K562 (cell line): ENCODE results near the gene E2F1. TPM values are rescaled to one million over a fixed set of nuclear protein-coding genes. Genes with fewer than 3 reads are reported as not detected.
A peak's percentile ranks its signal among the peaks of the same experiment; 100 is the strongest.

ENCODE experiments used
- ATF1 ChIP-seq, 2 experiments: fragments of 450-650 bp in 1 of 2; IDR thresholded peaks; 2 replicates each; pipeline ENCODE4 v1.6.1; 2016; ENCODE audit warnings: missing compliant biosample characterization in 1 of 2, missing genetic modification characterization in 1 of 2
- ATF7 ChIP-seq: fragments of 450-650 bp; IDR thresholded peaks from 2 replicates; pipeline ENCODE4 v1.7.1; 2014; ENCODE audit warnings: mild to moderate bottlenecking, moderate library complexity
- BRD4 ChIP-seq: fragments of 200-600 bp; sonication (generic); IDR thresholded peaks from 2 replicates; pipeline ENCODE4 v1.6.1; 2017; ENCODE audit warnings: inconsistent platforms
- CAMTA2 ChIP-seq: fragments of 250-450 bp; sonication (Bioruptor Pico); conservative IDR thresholded peaks from 2 replicates; pipeline ENCODE4 v1.5.1; 2022
- CHD2 ChIP-seq: IDR thresholded peaks from 2 replicates; pipeline ENCODE4 v1.6.1; 2011; ENCODE audit warnings: low read depth, low read length
- EHMT2 ChIP-seq: fragments of 450-650 bp; IDR thresholded peaks from 2 replicates; pipeline ENCODE4 v1.6.1; 2018; ENCODE audit warnings: antibody characterized with exemption
- ELF2 ChIP-seq: fragments of 250-450 bp; sonication (Bioruptor Pico); IDR thresholded peaks from 2 replicates; pipeline ENCODE4 v1.5.0; 2021; ENCODE audit warnings: mild to moderate bottlenecking
- EP400 ChIP-seq: fragments of 450-650 bp; IDR thresholded peaks from 2 replicates; pipeline ENCODE4 v1.6.1; 2017; ENCODE audit warnings: antibody characterized with exemption, mild to moderate bottlenecking, moderate library complexity
- FOXM1 ChIP-seq, 2 experiments: fragments of 450-650 bp in 1 of 2; sonication (generic) in 1 of 2; formaldehyde crosslinking in 1 of 2; IDR thresholded peaks; 2 replicates each; pipeline versions ENCODE4 v1.6.1 to v1.9.0; 2017 to 2022; ENCODE audit warnings: low read depth in 2 of 2, mild to moderate bottlenecking in 2 of 2, missing genetic modification reagents in 1 of 2, moderate library complexity in 1 of 2
- KLF1 ChIP-seq: fragments of 450-650 bp; IDR thresholded peaks from 2 replicates; pipeline ENCODE4 v1.6.1; 2016; ENCODE audit warnings: missing genetic modification characterization, missing compliant biosample characterization
- MTA1 ChIP-seq: fragments of 450-650 bp; IDR thresholded peaks from 2 replicates; pipeline ENCODE4 v1.6.1; 2017; ENCODE audit warnings: borderline replicate concordance
- NR2C1 ChIP-seq, 2 experiments: fragments of 450-650 bp; IDR thresholded peaks; 2 replicates each; pipeline ENCODE4 v1.6.1; 2017; ENCODE audit warnings: mild to moderate bottlenecking in 2 of 2, antibody characterized with exemption in 1 of 2, inconsistent platforms in 1 of 2, missing compliant biosample characterization in 1 of 2, missing genetic modification characterization in 1 of 2
- NRF1 ChIP-seq, 2 experiments: fragments of 450-650 bp; IDR thresholded peaks in 1 of 2; conservative IDR thresholded peaks in 1 of 2; 2 replicates each; pipeline ENCODE4 v1.6.1; 2014; ENCODE audit warnings: mild to moderate bottlenecking in 2 of 2
- PHF21A ChIP-seq: fragments of 450-650 bp; IDR thresholded peaks from 2 replicates; pipeline ENCODE4 v1.6.1; 2017; ENCODE audit warnings: low read depth, borderline replicate concordance
- PTBP1 ChIP-seq: fragments of 200-400 bp; formaldehyde crosslinking; IDR thresholded peaks from 2 replicates; pipeline ENCODE4 v1.6.1; 2017; ENCODE audit warnings: low read depth, low read length
- SIN3A ChIP-seq, 2 experiments: fragments of 150-350 bp in 1 of 2; IDR thresholded peaks; 2 replicates each; pipeline ENCODE4 v1.6.1; 2011 to 2016; ENCODE audit warnings: borderline replicate concordance in 2 of 2, low read depth in 2 of 2, low read length in 2 of 2, mild to moderate bottlenecking in 2 of 2, moderate library complexity in 2 of 2; ENCODE audit not compliant: control insufficient read depth in 1 of 2
- STAT6 ChIP-seq: sonication (generic); formaldehyde crosslinking; IDR thresholded peaks from 2 replicates; pipeline ENCODE4 v1.8.1; 2023; ENCODE audit warnings: mild to moderate bottlenecking, missing genetic modification reagents
- ZBTB12 ChIP-seq: fragments of 250-450 bp; sonication (Bioruptor Pico); IDR thresholded peaks from 2 replicates; pipeline ENCODE4 v1.4.0; 2020
- ZNF140 ChIP-seq: fragments of 250-450 bp; sonication (Bioruptor Pico); IDR thresholded peaks from 2 replicates; pipeline ENCODE4 v1.8.0; 2021; ENCODE audit warnings: moderate library complexity, mild to moderate bottlenecking, inconsistent platforms
- ZNF165 ChIP-seq: fragments of 250-450 bp; sonication (Bioruptor Pico); IDR thresholded peaks from 2 replicates; pipeline ENCODE4 v1.4.0; 2020; ENCODE audit warnings: borderline replicate concordance
- ZNF184 ChIP-seq: sonication (generic); formaldehyde crosslinking; IDR thresholded peaks from 2 replicates; pipeline ENCODE4 v1.5.0; 2020; ENCODE audit warnings: missing genetic modification reagents
- ZNF551 ChIP-seq: fragments of 250-450 bp; sonication (Bioruptor Pico); IDR thresholded peaks from 2 replicates; pipeline ENCODE4 v1.5.0; 2021; ENCODE audit warnings: mild to moderate bottlenecking, moderate library complexity
- ZNF639 ChIP-seq, 2 experiments: fragments of 200-800 bp in 1 of 2; sonication (Bioruptor generic) in 1 of 2; sonication (generic) in 1 of 2; formaldehyde crosslinking in 1 of 2; IDR thresholded peaks in 1 of 2; conservative IDR thresholded peaks in 1 of 2; 2 replicates each; pipeline versions ENCODE4 v1.5.0 to v1.6.1; 2016 to 2020; ENCODE audit warnings: missing compliant biosample characterization in 1 of 2, missing genetic modification characterization in 1 of 2, missing genetic modification reagents in 1 of 2
- polyA plus RNA-seq, 8 experiments: library from polyadenylated mRNA; depleted of rRNA in 4 of 8; stranded (reverse) in 5 of 8; unstranded in 3 of 8; fragments of >200 nt; fragmentation: Nextera tagmentation in 2 of 8; fragmentation: Illumina TruSeq in 1 of 8; extraction: Ambion mirVana in 2 of 8; extraction: Trizol in 1 of 8; gene quantifications; 2 replicates each; pipeline versions ENCODE4 v1.2.1 to v1.2.3, GENCODE V29; 2011 to 2014; ENCODE audit warnings: inconsistent platforms in 1 of 8, missing spikeins in 1 of 8
- total RNA-seq, 7 experiments: library from RNA; depleted of rRNA in 6 of 7; stranded (reverse); fragments of >200 nt in 6 of 7; fragmentation: Illumina TruSeq in 2 of 7; extraction: Trizol in 2 of 7; gene quantifications; 2 replicates each; pipeline versions ENCODE4 v1.2.1 to v1.2.3, GENCODE V29; 2011 to 2021; ENCODE audit warnings: low replicate concordance in 1 of 7

The E2F1 gene
- total and polyA plus RNA-seq, 9 of the 15 experiments (the other 6 are each of a cell fraction or from before 2014, with no cell fraction given): 0.14 to 30.6 (median 13.1) TPM

DNA sequence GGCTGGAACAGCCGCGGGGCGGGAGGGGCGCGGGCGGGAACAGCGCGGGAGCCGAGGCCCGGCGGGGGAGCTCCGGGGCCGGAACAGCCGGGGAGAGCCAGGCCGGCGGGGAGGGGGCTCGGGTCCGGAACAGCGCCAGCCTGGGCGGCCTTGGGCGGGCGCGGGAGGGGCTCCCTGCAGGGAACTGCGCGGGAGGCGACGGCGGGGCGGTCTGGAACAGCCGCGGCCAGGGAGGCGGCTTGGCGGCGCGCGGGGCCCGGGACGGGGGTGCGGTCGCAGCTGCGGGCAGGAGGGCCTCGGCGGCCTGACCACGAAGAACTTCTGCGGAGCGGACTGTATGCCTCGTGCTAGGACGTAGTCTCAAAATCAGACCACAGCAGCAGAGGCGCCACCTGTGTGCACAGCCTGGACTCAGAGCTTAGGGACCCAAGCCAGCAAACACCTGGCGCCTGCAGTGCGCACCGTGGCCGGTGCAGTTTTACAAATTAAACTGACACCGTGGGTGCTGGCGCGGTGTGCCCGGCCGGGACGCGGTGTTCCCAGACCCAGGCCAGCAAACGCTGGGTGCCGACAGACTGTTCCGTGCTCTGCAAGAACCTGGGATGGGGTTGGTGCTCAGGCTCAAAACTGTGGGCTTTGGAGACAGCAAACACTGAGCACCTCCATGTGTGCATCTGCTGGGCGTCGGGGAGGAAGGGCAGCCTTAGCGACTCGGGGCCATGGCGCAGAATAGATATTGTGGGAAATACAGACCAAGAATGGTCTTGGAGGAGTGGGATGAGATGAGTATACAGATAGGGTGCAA lies 46.2 kb upstream of the E2F1 start (continued):
- TF ChIP-seq ZNF639 (CRISPR knock-in tag; conservative IDR thresholded peaks at IDR 0.05 in 1 of 2, IDR thresholded peaks at IDR 0.05 in 1 of 2) (peak in 1 of 2 experiments; percentile 96; a peak in 2 of 4 replicates), EHMT2 (no peak), KLF1 (tag) (peak; percentile 29; the same call in 1 of the 2 replicates), ZNF551 (CRISPR knock-in tag) (no peak), ZNF184 (CRISPR knock-in tag) (no peak), MTA1 (no peak), PTBP1 (no peak), NRF1 (conservative IDR thresholded peaks at IDR 0.05 in 1 of 2, IDR thresholded peaks at IDR 0.05 in 1 of 2) (peak; percentile 71 to 76; a peak in 3 of 4 replicates), ZBTB12 (0 out of 2 replicates have a peak, but pooled peaks have one; percentile 9), ZNF140 (CRISPR knock-in tag) (no peak), ATF1 (CRISPR knock-in tag; IDR thresholded peaks at IDR 0.05) (no peak), ATF1 (tag; IDR thresholded peaks at IDR 0.05) (peak; percentile 7; the same call in 1 of the 2 replicates), CHD2 (no peak), ELF2 (CRISPR knock-in tag) (no peak), EP400 (no peak), STAT6 (CRISPR knock-in tag) (no peak), PHF21A (no peak), ATF7 (no peak), NR2C1 (IDR thresholded peaks at IDR 0.05) (no peak), NR2C1 (tag; IDR thresholded peaks at IDR 0.05) (no peak), ZNF165 (CRISPR knock-in tag) (no peak), BRD4 (no peak), SIN3A (IDR thresholded peaks at IDR 0.05; ENCODE audit: borderline replicate concordance in 2 of 2, control insufficient read depth in 1 of 2, low read depth in 2 of 2, low read length in 2 of 2) (peak in 1 of 2 experiments; percentile 66; a peak in 1 of 4 replicates), CAMTA2 (CRISPR knock-in tag) (no peak), FOXM1 (IDR thresholded peaks at IDR 0.05; ENCODE audit: low read depth) (no peak), FOXM1 (CRISPR knock-in tag; IDR thresholded peaks at IDR 0.05; ENCODE audit: low read depth) (peak; percentile 39; the same call in 1 of the 2 replicates)
